DMS 273 (cell line): ENCODE results near the gene DLX1.

ENCODE experiments used
- DNase-seq: peaks from one replicate; lab custom pipeline; 2025; ENCODE audit not compliant: unreplicated experiment; lab: John Stamatoyannopoulos, UW

The DLX1 gene

GRCh38 chr2:172096626-172097547 is 11.6 kb downstream of the DLX1 start:
- peak; percentile 83 for DNase-seq

DNA sequence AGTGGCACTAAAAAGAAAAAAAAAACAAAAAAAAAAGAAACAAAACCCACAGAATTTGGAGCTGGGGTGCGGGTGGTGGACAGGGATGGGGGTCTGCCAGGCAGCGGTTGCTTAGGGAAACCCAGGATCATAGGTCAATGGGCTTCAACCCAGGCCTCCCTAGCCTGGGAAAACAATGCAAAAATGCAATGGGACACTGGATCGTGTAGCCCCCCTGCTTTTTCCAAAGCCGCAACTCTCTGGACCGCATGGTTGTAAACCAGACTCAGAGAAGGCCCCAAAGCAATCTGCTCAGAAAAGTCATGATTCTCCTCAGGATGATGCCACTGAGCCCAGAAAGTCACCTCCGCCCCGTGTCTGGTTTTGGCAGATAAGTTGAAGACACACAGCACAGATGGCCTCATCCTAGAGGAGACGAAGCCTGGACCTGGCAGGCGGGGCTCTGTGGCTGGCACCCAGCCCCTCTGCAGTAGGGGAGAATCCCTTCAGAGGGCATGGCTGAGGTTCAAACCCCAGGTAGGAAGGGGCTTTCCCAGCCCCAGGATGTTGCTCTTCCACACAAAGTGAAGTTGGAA is 12.3 kb downstream of the DLX1 start:
- DNase-seq: peak; percentile 89

GRCh38 chr2:172098287-172098649 is 13.0 kb downstream of the DLX1 start:
- peak; percentile 59 for DNase-seq

DNA sequence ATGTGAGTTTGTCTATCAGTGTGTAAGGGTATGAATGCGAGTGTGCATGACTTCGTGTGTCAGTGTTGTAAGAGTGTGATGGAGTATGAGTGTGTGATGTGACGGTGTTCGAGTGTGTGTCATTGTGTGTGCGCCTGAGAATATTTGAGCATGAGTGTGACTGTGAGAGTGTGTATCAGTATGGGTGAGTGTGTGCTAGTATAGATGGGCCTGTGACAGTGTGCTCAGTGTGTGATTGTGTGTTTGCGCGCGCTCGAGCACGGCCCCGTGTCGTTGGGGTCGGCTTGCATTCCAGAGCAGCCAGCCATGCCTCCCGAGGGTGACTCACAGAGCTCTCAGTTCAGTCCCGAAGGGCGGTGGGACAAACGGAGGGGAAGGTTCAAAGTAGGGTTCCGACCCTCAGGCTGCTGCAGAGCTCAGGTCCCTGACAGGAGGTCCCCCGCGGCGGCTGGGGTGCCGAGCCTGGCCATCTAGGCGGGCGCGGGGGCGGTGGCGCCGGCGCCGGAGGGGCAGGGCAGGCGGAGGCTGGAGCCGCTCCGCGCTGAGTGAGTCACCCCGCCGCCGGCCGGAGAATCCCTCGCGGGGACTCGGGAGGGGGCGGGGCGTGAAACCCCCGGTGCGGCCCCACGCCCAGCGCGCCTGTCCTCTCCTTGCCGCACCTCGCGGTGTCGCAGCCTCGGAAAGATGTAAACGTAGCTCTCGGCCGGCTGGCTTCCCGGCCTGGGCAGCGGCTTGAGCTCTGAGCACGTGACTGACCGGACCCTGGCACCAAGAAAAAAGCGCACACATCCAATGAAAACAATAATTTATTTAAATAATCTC is 13.6 kb downstream of the DLX1 start:
- peak; percentile 79 for DNase-seq

- DNase-seq: no peak
Observed at GRCh38 chr2:172099472-172100079, 14.3 kb downstream of the DLX1 start.

- no peak for DNase-seq
Observed at GRCh38 chr2:172100080-172100934, 15.0 kb downstream of the DLX1 start.

- peak; percentile 64 for DNase-seq
Observed at GRCh38 chr2:172100935-172101820, 15.9 kb downstream of the DLX1 start.

- DNase-seq: peak; percentile 74
Observed at GRCh38 chr2:172101821-172102390, 16.6 kb downstream of the DLX1 start.

DNA sequence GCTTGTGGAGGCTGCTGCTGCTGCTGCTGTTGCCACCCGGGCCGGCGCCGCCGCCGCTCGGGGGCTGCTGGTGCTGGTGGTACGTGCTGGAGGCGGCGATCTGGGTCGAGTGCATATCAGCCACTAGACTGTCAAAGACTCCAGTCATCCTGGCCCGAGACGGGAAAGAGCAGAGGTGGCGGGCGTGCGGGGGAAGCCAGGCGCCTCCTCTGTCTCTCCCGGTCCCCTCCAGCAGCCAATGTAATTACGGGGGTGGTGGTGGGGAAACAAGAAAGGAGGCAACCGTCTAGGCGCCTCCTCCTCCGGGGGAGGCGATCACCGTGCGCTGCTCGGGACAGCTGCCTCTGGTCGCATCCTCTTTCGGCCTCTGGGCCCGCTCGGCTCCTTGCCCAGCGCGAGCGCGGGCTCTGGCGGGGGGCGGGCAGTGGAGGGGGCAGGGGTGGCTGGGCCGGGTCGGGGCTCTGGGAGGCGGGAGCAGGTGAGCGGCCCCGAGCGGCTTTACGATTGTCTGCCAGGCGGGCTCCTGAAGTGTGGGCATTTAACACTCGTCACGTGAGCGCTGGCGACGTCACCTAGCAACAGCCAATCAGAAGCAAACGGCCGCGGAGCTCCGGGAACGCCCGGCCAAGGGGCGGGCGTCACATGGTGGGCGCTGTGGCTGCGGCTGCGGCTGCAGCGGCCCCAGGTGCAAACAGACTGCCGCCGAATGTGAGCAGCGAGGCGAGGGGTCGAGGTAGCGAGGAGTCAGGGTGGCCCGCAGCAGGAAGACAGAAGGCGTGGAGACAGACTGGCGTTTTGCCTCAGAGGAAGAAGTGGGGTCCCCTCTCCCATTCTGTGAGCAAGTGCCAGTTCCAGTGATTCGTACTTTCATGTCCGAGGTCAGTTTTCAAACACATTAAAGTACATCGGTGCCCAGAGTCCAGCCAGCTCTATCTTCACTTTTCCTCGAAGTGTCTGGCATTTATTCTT is 17.4 kb downstream of the DLX1 start, which contains the start of gene DLX2:
TSS of gene DLX2 (minus strand) at position 510 of the 969 bp plus-strand sequence. CDS start at position 148, 362 bp downstream.
- DNase-seq: peak; percentile 98

DNA sequence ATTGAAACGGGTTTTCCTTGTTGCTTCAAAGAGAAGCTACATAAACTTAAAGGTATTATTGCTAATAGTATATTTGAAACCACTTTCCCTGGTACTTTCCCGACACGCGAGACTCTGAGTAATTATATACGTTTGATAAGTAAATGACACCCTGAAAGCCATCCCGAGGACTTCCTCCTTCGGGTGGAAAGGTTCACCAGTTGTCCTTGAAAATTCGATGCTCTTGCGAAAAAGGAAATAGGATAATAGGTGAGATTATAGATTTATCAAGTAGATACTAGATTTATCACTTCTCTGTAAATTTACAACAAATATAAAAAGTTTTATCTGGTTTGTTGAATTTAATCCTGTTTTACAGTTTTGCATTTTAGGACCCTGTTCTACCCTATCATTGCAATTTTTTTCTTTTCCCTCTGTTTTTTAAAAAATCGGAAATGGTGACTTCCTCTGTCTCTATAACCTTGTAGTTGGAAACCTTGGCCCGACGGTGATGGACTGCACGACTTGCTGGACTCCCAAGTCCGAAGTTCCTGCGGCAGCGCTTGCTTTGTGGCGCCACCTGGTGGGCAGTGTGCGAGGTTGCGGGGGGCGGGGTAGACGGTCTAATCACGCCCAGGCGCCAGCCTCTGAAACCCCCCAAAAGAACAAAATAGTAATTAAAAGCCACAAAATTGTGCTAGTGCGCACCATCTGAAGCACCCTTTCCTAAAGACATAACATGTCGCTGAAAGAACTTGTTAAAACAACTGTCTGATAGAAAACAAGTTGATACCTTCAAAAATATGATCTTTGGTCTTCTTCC is 18.4 kb downstream of the DLX1 start:
- DNase-seq: peak; percentile 89

GRCh38 chr2:172105471-172106107 is 20.3 kb downstream of the DLX1 start:
- DNase-seq: no peak

DNA sequence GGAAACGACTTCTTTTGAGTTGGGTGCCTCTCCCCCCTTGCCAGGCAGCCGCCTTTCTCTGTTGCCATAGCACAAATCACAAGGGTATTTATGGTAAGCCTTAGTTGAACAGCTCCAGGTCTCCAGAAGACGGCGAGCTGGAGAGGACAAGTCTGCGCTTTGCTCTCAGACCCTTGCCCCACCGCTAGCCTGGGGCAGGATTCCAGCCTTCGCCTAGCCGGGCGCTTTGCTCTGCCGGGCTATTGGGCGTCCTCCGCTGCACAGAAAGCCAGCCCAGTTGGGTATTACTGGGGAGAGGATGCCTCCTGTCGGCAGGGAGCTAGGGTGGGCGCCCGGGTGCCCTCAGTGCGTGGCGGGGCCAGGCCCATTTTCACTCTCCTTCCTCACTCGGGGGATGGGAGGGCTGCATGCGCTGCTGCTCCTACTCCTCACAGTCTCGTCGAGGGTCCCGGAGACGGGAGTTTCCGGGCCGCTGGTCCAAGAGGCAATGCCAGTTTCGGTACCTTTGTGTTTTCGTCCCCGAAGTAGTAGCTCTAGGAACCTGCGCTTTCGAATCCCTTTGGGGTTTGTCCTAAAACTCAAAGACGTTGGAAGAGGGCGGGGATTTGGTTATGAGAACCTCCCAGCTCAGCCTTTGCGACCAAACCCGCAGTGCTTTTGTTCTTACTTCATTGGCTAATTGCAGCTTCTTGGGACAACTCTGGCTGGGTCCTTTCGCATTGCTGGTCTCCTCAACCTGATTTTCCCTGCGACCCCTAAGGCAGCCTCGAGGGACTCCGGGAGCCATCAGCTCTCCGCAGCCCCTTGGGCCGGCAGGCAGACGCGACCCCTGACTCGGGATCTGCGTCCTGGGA is 21.0 kb downstream of the DLX1 start:
- peak; percentile 78 for DNase-seq

DNA sequence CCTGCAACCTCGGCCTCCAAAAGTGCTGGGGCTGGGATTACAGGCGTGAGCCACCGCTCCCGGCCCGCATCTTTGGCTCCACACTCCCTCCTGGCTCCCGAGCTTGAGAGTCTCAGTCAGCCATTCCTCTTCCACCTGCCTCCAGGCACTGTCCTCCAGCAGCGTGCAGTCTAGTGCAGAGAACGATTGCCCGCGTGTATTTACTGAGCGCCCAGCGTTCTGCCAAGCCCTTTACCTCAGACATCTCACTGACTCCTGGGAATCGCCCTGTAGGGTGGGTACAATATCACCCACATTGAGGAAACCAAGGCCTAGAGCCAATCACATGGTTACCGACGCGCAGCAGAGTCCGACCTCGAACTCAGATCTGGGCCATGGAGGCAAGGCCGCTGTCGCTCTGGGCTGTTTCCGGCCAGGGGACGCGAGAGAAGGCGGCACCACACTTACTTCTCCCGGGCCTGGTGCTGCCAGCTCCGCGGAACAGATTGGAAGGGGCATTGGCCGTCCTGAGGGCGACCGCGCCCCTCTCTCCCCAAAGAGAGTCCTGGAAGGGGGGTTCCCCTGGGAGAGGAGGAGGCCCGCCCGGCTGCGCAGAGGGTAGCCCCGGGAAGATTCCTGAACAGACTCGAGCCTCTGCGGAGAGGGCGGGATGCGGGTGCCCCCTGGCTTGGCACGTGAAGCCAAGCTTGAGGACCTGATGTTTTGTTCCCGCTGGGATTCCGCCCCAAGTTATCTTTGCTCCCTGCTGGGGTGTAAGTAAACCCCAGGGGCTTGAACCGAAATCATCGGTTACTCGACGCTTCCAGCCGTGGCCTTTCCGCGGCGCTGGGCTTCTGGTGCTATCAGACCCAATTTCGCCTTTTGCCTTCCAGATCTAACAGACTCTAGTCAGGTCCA is 22.6 kb downstream of the DLX1 start:
- DNase-seq: no peak

DNA sequence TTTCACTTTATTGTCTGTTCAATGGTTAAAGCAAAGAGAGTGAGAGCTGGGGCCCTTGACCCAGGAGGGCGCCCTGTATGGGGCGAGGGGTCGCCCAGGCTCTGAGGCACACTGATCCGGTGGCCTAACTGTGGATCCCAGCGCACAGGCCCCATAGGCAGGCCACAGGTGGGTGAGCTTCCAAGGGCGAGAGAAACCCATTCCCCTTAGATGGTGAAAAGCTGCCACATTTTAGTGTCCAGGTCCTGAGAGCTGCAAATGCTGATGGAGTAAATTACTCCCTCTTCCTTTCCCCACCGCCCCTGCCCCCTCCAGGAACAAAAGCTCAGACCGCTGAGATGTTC is 23.3 kb downstream of the DLX1 start:
- DNase-seq: no peak
